ENCODE results near the gene YY1AP1.
A peak's percentile ranks its signal among the peaks of the same experiment; 100 is the strongest.
"Not testable (repeated sequence)": the region's sequence is repeated elsewhere in the genome, so short reads cannot be mapped to it uniquely, and the experiment has no call there.

Gene YY1AP1

GRCh38 chr1:155696524-155696923 is 8.0 kb upstream of the YY1AP1 start:
- H3K4me3 ChIP-seq (ENCODE audit: extremely low read depth, insufficient read depth, low read length, poor library complexity, severe bottlenecking), result no peak overlapping the region
- H3K4me1 ChIP-seq (ENCODE audit: control insufficient read depth, insufficient read depth, low read length, poor library complexity, severe bottlenecking), result peaks cover 11% of the 10 kb centered on the region
- peaks cover 38% of the 10 kb centered on the region for H3K9me3 ChIP-seq (ENCODE audit: control insufficient read depth, low read length)
- peaks cover 47% of the 10 kb centered on the region for H3K36me3 ChIP-seq (ENCODE audit: control insufficient read depth, insufficient read depth, low read length)
- no peak overlapping the region for H3K27ac ChIP-seq (ENCODE audit: low read depth, low read length, severe bottlenecking)

GRCh38 chr1:155695608-155696007 is 7.0 kb upstream of the YY1AP1 start:
- no CpG with 5 or more reads among the region's 3 CpGs for WGBS, 2 experiments (ENCODE audit: insufficient coverage in 2 of 2)
- Histone ChIP-seq H3K4me3 (ENCODE audit: extremely low read depth, insufficient read depth, low read length, poor library complexity, severe bottlenecking) (no peak overlapping the region), H3K27ac (ENCODE audit: low read depth, low read length, severe bottlenecking) (no peak overlapping the region), H3K9me3 (ENCODE audit: control insufficient read depth, low read length) (peaks cover 44% of the 10 kb centered on the region), H3K36me3 (ENCODE audit: control insufficient read depth, insufficient read depth, low read length) (peaks cover 56% of the 10 kb centered on the region), H3K4me1 (ENCODE audit: control insufficient read depth, insufficient read depth, low read length, poor library complexity, severe bottlenecking) (peaks cover 11% of the 10 kb centered on the region)

DNA sequence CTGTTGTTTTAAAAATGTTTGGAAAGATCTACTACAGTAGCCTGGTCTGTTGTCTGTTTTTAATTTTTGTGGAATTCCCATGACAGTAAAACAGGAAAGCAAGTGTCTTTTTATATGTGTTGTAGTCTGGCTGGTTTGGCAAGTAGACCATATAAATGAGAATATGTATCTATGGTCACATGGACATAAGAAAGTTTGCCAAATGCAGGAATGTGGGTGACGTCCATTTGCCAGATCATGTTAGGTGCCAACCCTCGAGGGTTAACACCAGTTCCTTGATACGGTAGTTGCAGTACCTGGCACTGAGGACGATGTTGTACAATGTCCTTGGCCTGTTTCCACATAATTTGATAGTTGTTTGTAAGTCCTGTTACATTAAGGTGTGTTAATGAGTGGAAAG is 6.5 kb upstream of the YY1AP1 start:
- Histone ChIP-seq H3K4me1 (ENCODE audit: control insufficient read depth, insufficient read depth, low read length, poor library complexity, severe bottlenecking) (peaks cover 14% of the 10 kb centered on the region), H3K36me3 (ENCODE audit: control insufficient read depth, insufficient read depth, low read length) (peaks cover 61% of the 10 kb centered on the region), H3K27ac (ENCODE audit: low read depth, low read length, severe bottlenecking) (no peak overlapping the region), H3K9me3 (ENCODE audit: control insufficient read depth, low read length) (peaks cover 44% of the 10 kb centered on the region), H3K4me3 (ENCODE audit: extremely low read depth, insufficient read depth, low read length, poor library complexity, severe bottlenecking) (no peak overlapping the region)
- WGBS, 2 experiments (ENCODE audit: insufficient coverage in 2 of 2), result 87 to 92% methylated on average over 4 of the region's 4 CpGs

- H3K36me3 ChIP-seq (ENCODE audit: control insufficient read depth, insufficient read depth, low read length), result peaks cover 63% of the 10 kb centered on the region
- H3K4me3 ChIP-seq (ENCODE audit: extremely low read depth, insufficient read depth, low read length, poor library complexity, severe bottlenecking), result no peak overlapping the region
- WGBS, 2 experiments (ENCODE audit: insufficient coverage in 2 of 2), result 94 to 100% methylated on average over 3 to 5 of the region's 7 CpGs
- no peak overlapping the region for H3K27ac ChIP-seq (ENCODE audit: low read depth, low read length, severe bottlenecking)
- peaks cover 9% of the 10 kb centered on the region for H3K4me1 ChIP-seq (ENCODE audit: control insufficient read depth, insufficient read depth, low read length, poor library complexity, severe bottlenecking)
- H3K9me3 ChIP-seq (ENCODE audit: control insufficient read depth, low read length), result peaks cover 41% of the 10 kb centered on the region
Observed at GRCh38 chr1:155694167-155694566, 5.6 kb upstream of the YY1AP1 start.

GRCh38 chr1:155691992-155692528 is 3.5 kb upstream of the YY1AP1 start:
- Histone ChIP-seq H3K36me3 (ENCODE audit: control insufficient read depth, insufficient read depth, low read length) (peaks cover 60% of the 10 kb centered on the region), H3K4me1 (ENCODE audit: control insufficient read depth, insufficient read depth, low read length, poor library complexity, severe bottlenecking) (peaks cover 3% of the 10 kb centered on the region), H3K9me3 (ENCODE audit: control insufficient read depth, low read length) (peaks cover 37% of the 10 kb centered on the region), H3K4me3 (ENCODE audit: extremely low read depth, insufficient read depth, low read length, poor library complexity, severe bottlenecking) (no peak overlapping the region), H3K27ac (ENCODE audit: low read depth, low read length, severe bottlenecking) (no peak overlapping the region)
- WGBS, 2 experiments (ENCODE audit: insufficient coverage in 2 of 2), result 93 to 95% methylated on average over 6 to 8 of the region's 8 CpGs

- not testable (repeated sequence) for H3K4me1 ChIP-seq (ENCODE audit: control insufficient read depth, insufficient read depth, low read length, poor library complexity, severe bottlenecking)
- H3K9me3 ChIP-seq (ENCODE audit: control insufficient read depth, low read length), result peaks cover 22% of the 10 kb centered on the region
- peaks cover 42% of the 10 kb centered on the region for H3K36me3 ChIP-seq (ENCODE audit: control insufficient read depth, insufficient read depth, low read length)
- H3K27ac ChIP-seq (ENCODE audit: low read depth, low read length, severe bottlenecking), result peak within 1 kb of the TSS; percentile 100
- 0% methylated on average over 9 to 18 of the region's 28 CpGs for WGBS, 2 experiments (ENCODE audit: insufficient coverage in 2 of 2)
- peak within 1 kb of the TSS; percentile 93 for H3K4me3 ChIP-seq (ENCODE audit: extremely low read depth, insufficient read depth, low read length, poor library complexity, severe bottlenecking)
Observed at GRCh38 chr1:155689081-155689607, 570 bp upstream of the YY1AP1 start, which contains the start of gene DAP3. Gene DAP3 (plus strand): TSS chr1:155689091. CDS start chr1:155709780, 20,689 bp downstream.

DNA sequence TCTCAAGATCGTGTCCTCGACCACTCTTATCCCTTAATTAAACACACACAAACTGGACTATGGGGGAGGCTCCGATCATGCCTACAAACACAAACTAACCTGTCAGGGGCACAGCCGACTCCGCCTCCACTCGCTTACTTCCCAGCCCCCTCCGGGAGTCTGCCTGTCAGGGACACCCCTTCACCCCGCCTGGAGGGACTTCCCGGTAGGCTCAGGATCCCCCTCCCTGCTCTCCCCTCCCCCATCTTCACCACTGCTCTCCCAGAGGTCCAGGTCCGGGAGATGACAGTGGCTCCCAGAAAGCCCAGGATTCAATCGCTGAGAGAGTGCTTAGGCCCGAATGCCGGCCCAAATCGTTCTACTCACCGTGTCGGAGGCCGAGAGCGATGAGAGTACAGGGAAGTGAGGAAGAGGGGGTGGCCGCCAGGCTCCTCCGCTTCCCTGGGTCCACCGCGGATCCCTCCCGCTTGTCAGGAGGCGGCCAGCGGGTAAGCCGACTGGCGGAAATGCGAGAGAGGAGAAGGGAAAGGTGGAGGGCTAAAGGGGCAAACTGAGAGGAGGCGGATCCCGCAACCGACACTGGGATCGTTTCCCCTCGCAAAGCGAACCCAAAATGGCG is 760 bp downstream of the YY1AP1 start:
- H3K9me3 ChIP-seq (ENCODE audit: control insufficient read depth, low read length), result peaks cover 19% of the 10 kb centered on the region
- peaks cover 35% of the 10 kb centered on the region for H3K36me3 ChIP-seq (ENCODE audit: control insufficient read depth, insufficient read depth, low read length)
- peak overlapping the region; percentile 93 for H3K4me3 ChIP-seq (ENCODE audit: extremely low read depth, insufficient read depth, low read length, poor library complexity, severe bottlenecking)
- peak overlapping the region; percentile 100 for H3K27ac ChIP-seq (ENCODE audit: low read depth, low read length, severe bottlenecking)
- WGBS, 2 experiments (ENCODE audit: insufficient coverage in 2 of 2), result 0% methylated on average over 7 to 18 of the region's 35 CpGs
- not testable (repeated sequence) for H3K4me1 ChIP-seq (ENCODE audit: control insufficient read depth, insufficient read depth, low read length, poor library complexity, severe bottlenecking)

GRCh38 chr1:155681776-155682175 is 6.8 kb downstream of the YY1AP1 start:
- H3K36me3 ChIP-seq (ENCODE audit: control insufficient read depth, insufficient read depth, low read length), result peaks cover 49% of the 10 kb centered on the region
- no CpG with 5 or more reads among the region's 2 CpGs for WGBS, 2 experiments (ENCODE audit: insufficient coverage in 2 of 2)

DNA sequence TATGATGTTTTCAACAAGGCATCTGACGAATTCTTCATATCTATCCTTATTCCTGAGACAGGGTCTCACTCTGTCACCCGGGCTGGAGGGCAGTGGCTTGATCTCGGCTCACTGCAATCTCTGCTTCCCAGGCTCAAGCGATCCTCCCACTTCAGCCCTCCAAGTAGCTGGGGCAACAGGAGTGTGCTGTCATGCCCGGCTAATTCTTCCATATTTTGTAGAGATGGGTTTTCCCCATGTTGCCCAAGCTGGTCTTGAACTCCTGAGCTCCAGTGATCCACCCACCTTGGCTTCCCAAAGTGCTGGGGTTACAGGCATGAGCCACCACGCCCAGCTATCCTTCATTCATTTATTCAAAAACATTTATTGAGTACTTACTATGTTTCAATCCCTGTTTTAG is 8.0 kb downstream of the YY1AP1 start:
- Histone ChIP-seq H3K4me1 (ENCODE audit: control insufficient read depth, insufficient read depth, low read length, poor library complexity, severe bottlenecking) (no peaks in the 10 kb centered on the region), H3K9me3 (ENCODE audit: control insufficient read depth, low read length) (no peaks in the 10 kb centered on the region), H3K36me3 (ENCODE audit: control insufficient read depth, insufficient read depth, low read length) (peaks cover 62% of the 10 kb centered on the region), H3K27ac (ENCODE audit: low read depth, low read length, severe bottlenecking) (no peak overlapping the region), H3K4me3 (ENCODE audit: extremely low read depth, insufficient read depth, low read length, poor library complexity, severe bottlenecking) (no peak overlapping the region)
- WGBS, 2 experiments (ENCODE audit: insufficient coverage in 2 of 2), result 90 to 100% methylated on average over 4 of the region's 6 CpGs

More at GRCh38 chr1:155681776-155682175, 6.8 kb downstream of the YY1AP1 start:
- Histone ChIP-seq H3K4me3 (ENCODE audit: extremely low read depth, insufficient read depth, low read length, poor library complexity, severe bottlenecking) (no peak overlapping the region), H3K27ac (ENCODE audit: low read depth, low read length, severe bottlenecking) (no peak overlapping the region), H3K4me1 (ENCODE audit: control insufficient read depth, insufficient read depth, low read length, poor library complexity, severe bottlenecking) (no peaks in the 10 kb centered on the region), H3K9me3 (ENCODE audit: control insufficient read depth, low read length) (no peaks in the 10 kb centered on the region)

DNA sequence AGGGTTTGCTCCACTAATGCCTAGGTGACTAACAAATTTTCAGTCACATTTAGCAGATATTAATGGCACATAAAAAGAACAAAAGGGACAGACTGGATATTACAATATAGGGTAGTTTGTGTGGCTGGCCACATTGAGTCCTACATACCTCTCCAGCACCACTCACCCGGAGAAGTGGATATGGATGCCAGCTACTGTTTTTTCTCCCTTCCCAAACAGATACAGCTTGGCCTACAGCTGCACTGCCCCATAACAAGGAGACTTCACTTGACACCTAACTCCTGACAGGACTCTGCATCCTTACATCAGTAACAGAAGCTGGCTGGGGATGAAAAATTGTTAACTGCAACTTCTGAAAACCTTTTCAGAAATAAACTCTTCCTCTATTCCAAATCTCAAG is 9.6 kb downstream of the YY1AP1 start:
- WGBS, 2 experiments (ENCODE audit: insufficient coverage in 2 of 2), result no CpG with 5 or more reads among the region's 1 CpG
- not testable (repeated sequence) for H3K4me1 ChIP-seq (ENCODE audit: control insufficient read depth, insufficient read depth, low read length, poor library complexity, severe bottlenecking); H3K27ac ChIP-seq (ENCODE audit: low read depth, low read length, severe bottlenecking); H3K4me3 ChIP-seq (ENCODE audit: extremely low read depth, insufficient read depth, low read length, poor library complexity, severe bottlenecking); H3K9me3 ChIP-seq (ENCODE audit: control insufficient read depth, low read length)
- peaks cover 76% of the 10 kb centered on the region for H3K36me3 ChIP-seq (ENCODE audit: control insufficient read depth, insufficient read depth, low read length)

- Histone ChIP-seq H3K36me3 (ENCODE audit: control insufficient read depth, insufficient read depth, low read length) (peaks cover 78% of the 10 kb centered on the region), H3K4me1 (ENCODE audit: control insufficient read depth, insufficient read depth, low read length, poor library complexity, severe bottlenecking) (no peaks in the 10 kb centered on the region), H3K4me3 (ENCODE audit: extremely low read depth, insufficient read depth, low read length, poor library complexity, severe bottlenecking) (no peak overlapping the region), H3K9me3 (ENCODE audit: control insufficient read depth, low read length) (no peaks in the 10 kb centered on the region), H3K27ac (ENCODE audit: low read depth, low read length, severe bottlenecking) (no peak overlapping the region)
- 100% methylated on average over 2 to 3 of the region's 4 CpGs for WGBS, 2 experiments (ENCODE audit: insufficient coverage in 2 of 2)
Observed at GRCh38 chr1:155678027-155678426, 10.5 kb downstream of the YY1AP1 start.
